HG02840 (cell line): ENCODE measurements around the gene IRAK4.

Source experiments
- ATAC-seq: cut with Tn5 transposase; IDR thresholded peaks from one replicate; pipeline ENCODE4 v1.9.1; 2021; ENCODE audit warnings: mild to moderate bottlenecking, moderate library complexity, moderate number of reproducible peaks; ENCODE audit not compliant: unreplicated experiment, low FRiP score

The IRAK4 gene

DNA sequence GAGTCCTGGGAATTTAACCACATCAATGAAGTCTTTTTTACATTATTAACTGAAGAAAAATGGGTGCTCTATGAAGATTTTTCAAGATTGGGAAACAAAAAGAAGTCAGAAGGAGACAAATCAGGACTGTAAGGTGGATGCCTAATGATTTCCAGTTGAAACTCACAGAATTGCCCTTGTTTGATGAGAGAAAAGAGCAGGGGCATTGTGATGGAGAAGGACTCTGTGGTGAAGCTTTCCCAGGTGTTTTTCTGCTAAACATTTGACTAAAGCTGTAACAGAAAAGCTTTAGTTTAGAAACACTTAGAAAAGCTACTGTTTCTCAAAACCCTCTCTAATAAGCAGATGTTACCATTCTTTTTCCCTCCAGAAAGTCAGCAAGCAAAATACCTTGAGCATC is 5.8 kb downstream of the IRAK4 start:
- no peak for ATAC-seq

DNA sequence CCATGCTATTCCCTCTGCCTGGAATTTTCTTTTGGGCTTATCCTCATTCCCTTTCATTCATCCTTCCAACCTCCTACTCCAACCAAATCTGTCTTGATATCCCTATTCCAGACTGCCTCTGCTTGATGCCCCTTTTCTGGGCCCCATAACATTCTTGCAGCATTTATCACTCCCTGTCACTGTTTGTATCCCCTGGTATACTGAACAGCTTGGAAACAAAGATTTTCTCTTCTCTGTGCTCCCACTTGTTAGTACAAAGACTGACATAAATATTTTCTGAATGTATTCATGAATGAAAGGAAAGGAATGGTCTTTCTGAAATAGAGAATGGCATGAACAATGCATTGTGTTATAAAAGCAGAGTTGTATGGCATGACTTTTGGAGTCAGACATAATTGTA is 7.5 kb downstream of the IRAK4 start:
- ATAC-seq = no peak

- no peak for ATAC-seq
Measured at GRCh38 chr12:43776498-43776897, 17.7 kb downstream of the IRAK4 start.

DNA sequence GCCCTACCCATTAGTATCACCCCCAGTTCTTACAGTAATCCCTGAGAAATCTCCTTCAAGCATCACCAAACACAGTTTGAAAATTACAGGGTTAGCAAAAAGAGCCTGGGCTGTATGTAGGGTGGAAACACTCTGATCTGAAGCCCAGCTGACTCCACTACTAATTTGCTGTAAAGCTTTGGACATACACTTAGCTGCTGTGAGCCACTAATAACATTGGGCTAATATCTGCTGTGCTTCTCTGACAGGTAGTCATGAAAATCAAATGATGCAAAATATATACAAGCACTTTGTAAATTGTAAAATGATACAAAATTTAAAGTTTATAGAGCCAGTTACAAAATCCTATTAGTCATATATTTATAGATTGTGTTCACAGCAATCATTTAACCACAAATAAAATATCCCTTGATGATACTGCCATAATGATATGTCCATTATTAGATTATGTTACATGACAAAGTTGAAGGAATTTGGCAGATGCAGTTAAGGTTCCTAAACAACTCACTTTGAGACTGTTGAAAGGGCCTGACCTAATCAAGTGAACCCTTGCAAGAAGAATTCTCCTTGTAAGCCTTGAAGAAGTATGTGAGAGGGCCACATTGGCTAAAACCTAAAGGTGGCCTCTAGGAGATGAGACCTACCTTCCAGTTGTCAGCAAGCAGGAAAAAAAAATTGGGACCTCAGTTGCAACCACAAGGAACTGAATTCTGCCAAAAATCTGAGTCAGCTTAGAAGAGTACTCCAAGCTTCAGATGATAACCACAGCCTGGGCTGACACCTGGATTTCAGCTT is 28.3 kb downstream of the IRAK4 start:
- no peak for ATAC-seq

GRCh38 chr12:43789941-43790340 is 31.2 kb downstream of the IRAK4 start:
- no peak for ATAC-seq

- no peak for ATAC-seq
Measured at GRCh38 chr12:43795716-43796280, 37.0 kb downstream of the IRAK4 start.

DNA sequence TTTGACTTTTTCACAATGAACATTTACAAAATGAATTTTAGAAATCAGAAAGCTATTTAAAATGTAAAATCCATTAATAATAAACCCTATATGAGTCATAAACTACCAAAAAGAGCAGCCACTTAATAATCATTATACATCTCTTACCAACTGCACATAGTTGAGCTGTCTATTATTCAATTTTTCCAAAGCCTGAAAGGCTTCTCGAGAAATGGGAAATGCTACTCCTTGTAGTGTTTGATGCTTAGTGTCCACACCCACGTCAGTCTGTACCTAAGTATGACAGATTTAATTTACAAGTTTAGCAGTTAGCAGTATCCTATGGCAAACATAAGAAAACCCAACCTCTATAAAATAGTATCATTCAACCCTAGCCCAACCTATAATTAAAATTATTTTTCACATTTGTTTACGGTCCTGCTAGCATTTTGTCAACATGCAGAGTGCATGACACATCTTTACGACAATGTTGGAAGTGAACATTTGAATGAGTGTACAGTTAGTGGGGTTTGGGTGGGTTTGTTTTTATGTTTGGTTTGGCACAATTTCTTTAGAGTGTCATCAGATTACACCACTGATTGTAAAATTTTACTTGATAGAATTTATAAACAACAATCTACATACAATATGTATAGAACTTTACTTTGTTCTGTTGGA is 38.9 kb downstream of the IRAK4 start:
- ATAC-seq = no peak

DNA sequence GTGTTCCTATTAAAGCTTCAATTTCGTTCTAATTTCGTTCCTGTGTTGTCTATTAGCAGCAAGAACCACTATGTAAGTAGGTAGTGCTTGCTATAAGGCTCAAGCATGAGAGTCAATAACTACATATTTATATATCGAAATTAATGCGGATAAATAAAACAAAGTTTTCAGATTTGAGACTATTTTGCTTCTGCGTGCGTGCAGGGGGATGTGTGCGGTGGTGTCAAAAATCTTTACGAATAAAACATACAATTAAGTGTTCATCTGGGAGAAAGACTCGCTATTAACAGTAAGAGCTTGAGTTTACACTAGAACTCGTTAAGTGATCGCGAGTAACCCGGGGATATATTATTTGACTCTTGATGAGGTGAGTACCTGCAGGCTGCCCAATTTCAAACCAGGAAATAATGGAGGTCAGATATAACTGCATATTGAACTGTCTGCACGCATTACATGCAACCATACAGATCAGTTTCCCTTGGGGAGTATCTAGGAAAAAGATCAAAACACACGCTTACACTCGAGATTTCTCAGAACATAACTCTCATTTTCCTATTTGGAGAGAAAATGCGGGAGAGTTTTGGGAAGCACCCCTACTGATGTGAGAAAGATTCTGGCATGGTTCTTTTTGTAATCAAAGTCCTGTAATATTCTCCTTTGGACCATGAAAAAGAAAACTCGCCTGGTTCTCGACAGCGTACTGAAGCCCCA is 46.6 kb downstream of the IRAK4 start:
- ATAC-seq = no peak

GRCh38 chr12:43805860-43806736 is 47.3 kb downstream of the IRAK4 start, which contains the start of gene TWF1:
Gene TWF1, minus strand, starts transcription at chr12:43806317. Its CDS starts 72 bp downstream, at chr12:43806245.
- peak; percentile 96 for ATAC-seq

DNA sequence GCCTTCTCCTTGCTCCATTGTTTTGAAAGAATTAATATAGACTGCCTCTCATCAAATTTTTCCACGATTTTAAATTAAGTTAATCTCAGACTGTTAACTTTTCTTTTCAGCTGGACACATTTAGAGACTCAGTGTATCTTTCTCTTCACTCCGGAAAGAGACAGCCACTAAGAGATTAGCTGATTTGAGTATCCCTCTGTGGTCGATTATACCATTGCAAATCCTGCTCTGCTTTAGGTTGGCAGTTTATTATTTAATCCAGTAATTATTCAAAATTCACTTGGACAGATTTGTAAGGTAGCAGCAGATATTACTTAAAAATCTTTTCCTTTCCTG is 48.0 kb downstream of the IRAK4 start:
- no peak for ATAC-seq

GRCh38 chr12:43807386-43807785 is 48.6 kb downstream of the IRAK4 start:
- no peak for ATAC-seq

- no peak for ATAC-seq
Measured at GRCh38 chr12:43812057-43812456, 53.3 kb downstream of the IRAK4 start.

GRCh38 chr12:43812926-43813325 is 54.2 kb downstream of the IRAK4 start:
- no peak for ATAC-seq

DNA sequence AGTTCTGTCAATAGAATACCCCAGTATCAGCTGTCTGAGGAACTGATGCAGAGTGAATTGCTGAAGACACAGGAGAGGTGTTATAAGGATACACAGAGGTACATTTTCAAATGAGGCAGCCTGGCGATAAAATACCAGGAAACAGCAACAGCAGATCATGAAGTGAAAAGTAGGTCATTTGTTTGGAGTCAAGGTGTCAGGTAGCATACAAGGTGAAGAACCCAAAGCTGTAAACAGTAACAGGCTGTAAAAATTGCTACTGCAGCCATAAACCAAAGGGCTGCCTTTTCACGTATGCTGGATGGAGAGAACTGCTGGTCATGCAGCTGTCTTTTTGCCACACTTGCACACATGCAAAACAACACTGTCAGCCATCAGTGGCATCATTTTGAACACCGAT is 56.7 kb downstream of the IRAK4 start:
- no peak for ATAC-seq

GRCh38 chr12:43816168-43816567 is 57.4 kb downstream of the IRAK4 start:
- ATAC-seq = no peak

GRCh38 chr12:43824207-43824775 is 65.5 kb downstream of the IRAK4 start:
- no peak for ATAC-seq

DNA sequence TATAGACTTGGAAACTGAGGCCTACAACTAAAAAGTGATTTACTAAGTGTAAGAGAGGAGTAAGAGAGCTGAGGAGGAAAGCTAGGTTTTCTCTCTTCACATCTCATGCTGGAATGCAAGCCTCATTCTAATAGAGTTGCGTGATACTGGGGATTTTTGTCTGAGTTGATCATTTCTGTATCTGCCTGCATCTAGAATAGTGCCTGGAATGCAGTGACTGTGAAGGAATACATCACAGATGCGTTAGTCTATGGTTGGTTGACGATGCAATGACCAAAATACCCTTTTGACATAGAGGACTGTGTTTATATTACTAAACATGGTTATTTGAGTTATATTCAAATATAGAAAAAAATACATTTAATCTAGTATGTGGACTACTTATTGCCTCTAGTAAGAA is 67.9 kb downstream of the IRAK4 start:
- ATAC-seq = no peak

DNA sequence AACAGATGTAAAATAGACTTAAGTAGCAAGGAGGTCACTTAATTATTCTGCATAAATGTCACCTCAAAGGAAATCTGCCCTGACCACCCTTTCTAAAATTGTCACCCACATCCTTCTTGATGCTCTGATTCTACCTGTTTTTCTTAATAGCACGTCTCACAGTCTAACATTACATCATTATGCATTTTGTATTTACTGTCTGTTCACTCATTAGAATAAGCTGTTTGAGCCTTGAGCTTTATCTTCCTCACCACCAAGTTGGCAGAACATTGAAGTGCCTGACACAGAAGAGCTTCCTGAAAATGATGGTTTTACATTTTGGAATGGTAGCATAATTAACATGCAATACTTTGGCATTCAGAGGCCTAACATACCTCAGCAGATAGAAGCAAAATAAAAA is 68.3 kb downstream of the IRAK4 start:
- ATAC-seq = no peak

DNA sequence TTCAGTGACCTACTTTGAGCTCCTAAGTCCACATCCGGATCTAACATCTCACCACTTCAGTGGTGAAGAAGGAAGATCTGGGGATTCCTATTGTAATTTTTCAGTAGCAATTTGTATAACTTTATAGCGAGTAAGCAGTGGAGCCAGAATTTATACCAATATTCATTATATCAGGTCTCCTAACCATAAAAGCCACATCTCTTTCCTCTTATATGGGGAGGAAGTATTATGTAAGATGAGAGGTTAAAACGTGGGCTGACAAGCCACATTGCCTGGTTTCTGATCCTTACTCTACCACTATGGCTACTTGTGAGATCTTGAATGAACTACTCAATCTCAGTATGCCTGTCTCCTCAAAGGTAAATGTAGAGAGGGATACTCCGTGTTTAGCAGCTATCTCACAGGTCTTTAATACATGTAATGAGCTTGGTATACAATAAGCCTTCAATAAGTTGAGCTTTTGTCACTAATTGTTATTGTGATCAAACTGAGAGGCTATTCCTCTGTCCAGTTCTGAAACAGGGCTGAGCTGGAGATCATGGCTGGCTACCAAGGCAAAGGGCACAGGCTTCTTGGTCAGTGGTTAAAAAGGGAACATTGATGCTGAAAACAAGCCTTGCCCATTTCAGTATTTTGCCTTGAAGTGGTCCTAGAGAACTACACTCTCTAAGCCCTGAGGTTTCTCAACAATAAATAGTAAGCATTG is 73.9 kb downstream of the IRAK4 start:
- ATAC-seq = no peak
